ENCODE measurements around the gene CREBRF.

GRCh38 chr5:173051746-173052145, 4.4 kb upstream of the CREBRF start:
- TF ChIP-seq CTCF (IDR thresholded peaks at IDR 0.05; ENCODE audit: insufficient read depth, low read depth, low read length) (no peak), EZH2 (IDR thresholded peaks at IDR 0.05; ENCODE audit: insufficient read depth, low read length) (no peak)
